ENCODE results near the gene DLX5.
A peak's percentile ranks its signal among the peaks of the same experiment; 100 is the strongest.

DLX5 gene

GRCh38 chr7:97018126-97018601 lies 6.5 kb downstream of the DLX5 start:
- ATAC-seq (ENCODE audit: low read depth) (no peak), DNase-seq (ENCODE audit: low spot score) (no peak)
- Histone ChIP-seq H3K9me3 (ENCODE audit: severe bottlenecking) (no peaks in the 10 kb centered on the region), H3K4me3 (ENCODE audit: severe bottlenecking) (no peak overlapping the region), H3K36me3 (ENCODE audit: low read depth) (no peaks in the 10 kb centered on the region), H3K27ac (ENCODE audit: poor library complexity, severe bottlenecking) (no peak overlapping the region), H3K4me1 (ENCODE audit: insufficient read depth, poor library complexity, severe bottlenecking) (no peaks in the 10 kb centered on the region), H3K27me3 (ENCODE audit: insufficient read depth, poor library complexity, severe bottlenecking) (peaks cover 93% of the 10 kb centered on the region)
- no peak for TF ChIP-seq CTCF (IDR thresholded peaks at IDR 0.05; ENCODE audit: poor library complexity, severe bottlenecking)

- H3K36me3 ChIP-seq (ENCODE audit: low read depth): no peaks in the 10 kb centered on the region
- H3K27me3 ChIP-seq (ENCODE audit: insufficient read depth, poor library complexity, severe bottlenecking): peaks cover 93% of the 10 kb centered on the region
- no peak overlapping the region for H3K4me3 ChIP-seq (ENCODE audit: severe bottlenecking)
- no peaks in the 10 kb centered on the region for H3K9me3 ChIP-seq (ENCODE audit: severe bottlenecking)
- DNase-seq (ENCODE audit: low spot score) (no peak), ATAC-seq (ENCODE audit: low read depth) (no peak)
- H3K4me1 ChIP-seq (ENCODE audit: insufficient read depth, poor library complexity, severe bottlenecking): no peaks in the 10 kb centered on the region
- no peak for TF ChIP-seq CTCF (IDR thresholded peaks at IDR 0.05; ENCODE audit: poor library complexity, severe bottlenecking)
- no peak overlapping the region for H3K27ac ChIP-seq (ENCODE audit: poor library complexity, severe bottlenecking)
Measured at GRCh38 chr7:97017192-97018125, 7.2 kb downstream of the DLX5 start.

- H3K27ac ChIP-seq (ENCODE audit: poor library complexity, severe bottlenecking): no peak overlapping the region
- no peak overlapping the region for H3K4me3 ChIP-seq (ENCODE audit: severe bottlenecking)
- H3K36me3 ChIP-seq (ENCODE audit: low read depth): no peaks in the 10 kb centered on the region
- peak; percentile 76 for ATAC-seq (ENCODE audit: low read depth)
- TF ChIP-seq CTCF (IDR thresholded peaks at IDR 0.05; ENCODE audit: poor library complexity, severe bottlenecking): no peak
- DNase-seq (ENCODE audit: low spot score): no peak
- H3K27me3 ChIP-seq (ENCODE audit: insufficient read depth, poor library complexity, severe bottlenecking): peaks cover 93% of the 10 kb centered on the region
- H3K4me1 ChIP-seq (ENCODE audit: insufficient read depth, poor library complexity, severe bottlenecking): no peaks in the 10 kb centered on the region
- no peaks in the 10 kb centered on the region for H3K9me3 ChIP-seq (ENCODE audit: severe bottlenecking)
Measured at GRCh38 chr7:97016381-97017191, 8.0 kb downstream of the DLX5 start.

- H3K27me3 ChIP-seq (ENCODE audit: insufficient read depth, poor library complexity, severe bottlenecking): peaks cover 97% of the 10 kb centered on the region
Measured at GRCh38 chr7:97015756-97016380, 8.8 kb downstream of the DLX5 start.

More at GRCh38 chr7:97015756-97016380, 8.8 kb downstream of the DLX5 start:
- Histone ChIP-seq H3K27ac (ENCODE audit: poor library complexity, severe bottlenecking) (no peak overlapping the region), H3K4me1 (ENCODE audit: insufficient read depth, poor library complexity, severe bottlenecking) (no peaks in the 10 kb centered on the region), H3K36me3 (ENCODE audit: low read depth) (no peaks in the 10 kb centered on the region), H3K4me3 (ENCODE audit: severe bottlenecking) (no peak overlapping the region), H3K9me3 (ENCODE audit: severe bottlenecking) (no peaks in the 10 kb centered on the region)
- no peak for TF ChIP-seq CTCF (IDR thresholded peaks at IDR 0.05; ENCODE audit: poor library complexity, severe bottlenecking)
- no peak for ATAC-seq (ENCODE audit: low read depth)
- no peak for DNase-seq (ENCODE audit: low spot score)
